Inflammatory macrophage treated with lipopolysaccharide for 4 hours (primary cell): ENCODE measurements around the gene FADS6.
"Not testable (repeated sequence)": the region's sequence is repeated elsewhere in the genome, so short reads cannot be mapped to it uniquely, and the experiment has no call there.

ENCODE experiments used
- DNase-seq: peaks from one replicate; pipeline ENCODE4 v3.0.0-alpha.2; 2020

The FADS6 gene

DNA sequence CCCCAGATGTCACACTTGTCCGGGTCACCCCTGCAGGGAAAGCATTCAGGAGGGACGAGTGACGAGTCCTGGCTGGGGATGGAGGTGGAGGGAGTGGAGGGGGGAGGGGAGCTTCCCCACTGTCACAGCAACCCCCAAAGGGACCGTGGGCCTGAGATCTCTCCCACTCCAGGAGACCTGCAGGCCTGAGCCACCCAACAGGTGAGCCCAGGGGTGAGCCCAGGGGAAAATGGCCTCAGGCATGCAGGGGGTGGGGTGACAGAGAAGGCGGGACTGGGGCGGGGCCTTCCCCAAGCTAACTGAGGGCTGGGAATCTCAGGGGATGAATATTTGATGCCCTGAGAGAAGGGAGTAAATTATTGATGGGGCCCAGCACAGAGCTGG is 27.2 kb upstream of the FADS6 start:
- no peak for DNase-seq

DNA sequence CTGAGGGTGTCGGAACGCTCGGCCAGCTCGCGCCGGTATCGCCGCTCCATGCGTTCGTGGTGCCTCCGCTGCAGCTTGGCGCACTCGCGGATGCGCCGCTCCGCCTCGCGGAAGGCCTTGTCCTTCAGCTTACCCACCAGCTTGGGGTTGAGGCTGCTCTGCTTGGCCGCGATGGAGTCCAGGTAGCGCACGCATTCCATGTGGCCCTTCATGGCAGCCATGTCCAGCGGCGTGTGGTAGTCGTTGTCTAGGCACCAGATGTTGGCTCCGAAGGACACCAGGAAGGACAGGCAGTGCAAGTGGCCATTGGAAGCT is 26.8 kb upstream of the FADS6 start:
- no peak for DNase-seq

GRCh38 chr17:74919440-74920305 is 26.2 kb upstream of the FADS6 start:
- peak; percentile 11 for DNase-seq

- no peak for DNase-seq
Measured at GRCh38 chr17:74918906-74919305, 25.5 kb upstream of the FADS6 start.

GRCh38 chr17:74917430-74917829 is 24.0 kb upstream of the FADS6 start:
- DNase-seq, result peak; percentile 56

- no peak for DNase-seq
Measured at GRCh38 chr17:74916851-74917199, 23.4 kb upstream of the FADS6 start.

GRCh38 chr17:74916136-74916850 is 22.9 kb upstream of the FADS6 start:
- DNase-seq, result no peak

- DNase-seq, result not testable (repeated sequence)
Measured at GRCh38 chr17:74911423-74911822, 18.0 kb upstream of the FADS6 start.

DNA sequence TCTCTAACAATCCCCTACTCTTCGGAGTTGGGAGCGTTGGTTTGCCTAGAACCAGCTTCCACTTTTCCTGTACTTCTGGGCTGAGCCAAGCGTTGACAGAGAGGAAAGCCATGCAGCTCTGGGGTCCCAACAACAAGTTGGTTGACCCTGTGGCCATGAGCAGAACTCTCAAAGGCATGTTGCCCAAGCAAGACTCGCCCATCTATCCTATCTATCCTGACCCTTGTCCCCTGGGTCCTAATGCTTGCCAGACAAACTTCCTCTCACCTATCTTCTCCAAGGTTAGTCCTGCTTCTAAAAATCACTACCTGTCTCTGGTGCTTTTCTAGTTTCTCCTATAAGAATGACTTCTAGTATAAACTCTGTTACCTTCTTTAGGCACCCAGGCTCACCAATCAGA is 15.7 kb upstream of the FADS6 start:
- not testable (repeated sequence) for DNase-seq

- DNase-seq, result no peak
Measured at GRCh38 chr17:74907012-74907411, 13.6 kb upstream of the FADS6 start.

DNA sequence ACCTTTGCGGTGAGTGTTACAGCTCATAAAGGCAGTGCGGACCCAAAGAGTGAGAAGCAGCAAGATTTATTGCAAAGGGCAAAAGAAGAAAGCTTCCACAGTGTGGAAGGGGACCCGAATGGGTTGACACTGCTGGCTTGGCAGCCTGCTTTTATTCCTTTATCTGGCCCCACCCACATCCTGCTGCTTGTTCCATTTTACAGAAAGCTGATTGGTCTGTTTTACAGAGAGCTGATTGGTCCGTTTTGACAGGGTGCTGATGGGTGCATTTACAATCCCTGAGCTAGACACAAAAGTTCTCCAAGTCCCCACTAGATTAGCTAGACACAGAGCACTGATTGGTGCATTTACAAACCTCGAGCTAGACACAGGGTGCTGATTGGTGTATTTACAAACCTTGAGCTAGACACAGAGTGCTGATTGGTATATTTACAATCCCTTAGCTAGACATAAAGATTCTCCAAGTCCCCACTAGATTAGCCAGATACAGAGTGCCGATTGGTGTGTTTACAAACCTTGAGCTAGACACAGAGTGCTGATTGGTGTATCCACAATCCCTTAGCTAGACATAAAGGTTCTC is 12.9 kb upstream of the FADS6 start:
- not testable (repeated sequence) for DNase-seq

DNA sequence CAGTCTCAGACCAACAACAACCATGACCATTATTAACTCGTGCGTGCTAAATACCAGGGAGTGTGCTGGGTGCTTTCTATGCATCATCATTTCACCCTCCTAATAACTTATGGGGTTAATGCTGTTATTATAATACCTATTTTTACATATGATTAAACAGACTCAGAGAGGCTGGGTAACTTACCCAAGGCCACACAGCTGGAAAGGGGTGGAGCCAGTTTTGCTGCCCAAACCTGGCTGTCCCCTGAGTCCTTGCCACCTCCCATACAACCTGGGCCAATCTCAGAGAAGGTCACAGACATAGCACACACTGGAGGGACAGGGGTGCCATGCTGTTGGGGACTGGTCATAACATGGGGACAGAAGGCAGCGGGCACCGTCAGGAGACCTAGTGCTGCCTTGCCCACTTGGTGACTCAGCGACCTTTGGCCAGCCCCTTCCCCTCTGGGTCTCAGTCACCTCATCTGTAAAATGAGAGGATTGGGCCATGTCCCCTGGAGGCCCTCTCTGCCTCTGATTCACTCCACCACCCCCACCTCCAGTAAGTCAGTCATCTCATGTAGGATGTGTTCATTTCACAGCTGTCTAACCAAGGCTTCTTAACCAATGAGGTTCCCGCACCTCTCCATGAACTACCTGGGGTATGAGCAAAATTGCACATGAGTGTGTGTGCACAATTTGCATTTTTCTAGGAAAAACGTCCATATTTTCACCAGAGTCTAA is 11.4 kb upstream of the FADS6 start:
- DNase-seq, result no peak

- DNase-seq, result no peak
Measured at GRCh38 chr17:74903671-74904070, 10.2 kb upstream of the FADS6 start.

- no peak for DNase-seq
Measured at GRCh38 chr17:74903034-74903433, 9.6 kb upstream of the FADS6 start.

DNA sequence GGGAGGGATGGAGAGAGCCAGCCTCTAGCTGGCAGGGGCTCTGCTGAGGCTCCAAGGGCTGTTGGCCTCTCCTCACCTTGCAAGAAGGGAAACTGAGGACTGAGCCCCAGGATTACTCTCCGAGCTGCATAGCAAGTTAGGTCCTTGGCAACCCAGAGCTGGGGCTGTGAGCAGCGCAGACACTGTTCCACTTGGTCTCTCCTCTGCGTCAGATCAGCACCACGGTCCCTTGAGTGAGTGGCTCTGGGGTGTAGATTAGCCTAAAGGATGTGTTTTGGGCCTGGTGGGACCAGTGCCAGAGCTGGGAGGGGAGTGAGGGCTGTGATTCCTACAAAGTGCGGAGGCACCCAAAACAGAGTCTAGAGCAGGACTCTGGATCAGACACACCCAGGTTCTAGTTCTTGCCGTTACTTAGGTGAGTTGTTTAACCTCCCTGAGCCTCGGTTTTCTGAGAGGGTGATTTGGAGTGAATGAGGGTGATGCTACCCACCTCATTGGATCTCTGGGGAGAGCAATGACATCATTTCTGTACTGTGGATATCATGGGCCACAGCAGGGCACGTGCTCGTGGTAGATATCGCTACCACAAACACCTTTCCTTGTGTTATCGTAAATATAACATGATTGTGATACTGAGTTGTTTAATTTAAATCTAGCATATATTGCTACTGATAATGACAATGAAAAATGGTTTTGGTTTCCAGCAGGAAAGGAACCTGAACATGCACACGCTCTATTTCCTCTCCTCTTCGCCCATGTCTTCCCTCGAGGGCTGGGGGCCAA is 8.1 kb upstream of the FADS6 start:
- no peak for DNase-seq

- no peak for DNase-seq
Measured at GRCh38 chr17:74900208-74900607, 6.8 kb upstream of the FADS6 start.

DNA sequence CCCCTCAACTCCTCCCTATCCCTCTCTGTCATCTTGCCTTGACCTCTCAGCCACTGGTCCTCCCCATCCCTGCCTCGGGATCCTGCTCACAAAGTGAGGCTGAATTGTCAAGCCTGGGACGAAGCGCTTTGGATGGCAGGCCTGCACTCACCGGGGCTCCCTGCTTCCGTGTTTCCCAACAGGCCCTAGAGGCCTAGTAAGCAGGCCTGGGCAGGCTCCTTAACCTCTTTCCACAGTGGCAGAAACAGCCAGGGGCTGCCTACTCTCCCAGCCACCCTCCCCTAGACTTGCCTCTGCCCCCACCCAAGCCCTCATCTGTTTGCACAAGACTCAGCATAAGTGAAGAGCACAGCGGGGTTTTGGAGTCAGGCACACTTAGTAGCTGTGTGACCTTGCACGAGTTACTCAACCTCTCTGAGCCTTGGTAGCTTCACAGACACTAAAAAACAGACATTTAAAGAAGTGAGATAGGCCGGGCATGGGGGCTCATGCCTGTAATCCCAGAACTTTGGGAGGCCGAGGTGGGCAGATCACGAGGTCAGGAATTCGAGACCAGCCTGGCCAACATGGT is 5.0 kb upstream of the FADS6 start:
- no peak for DNase-seq

DNA sequence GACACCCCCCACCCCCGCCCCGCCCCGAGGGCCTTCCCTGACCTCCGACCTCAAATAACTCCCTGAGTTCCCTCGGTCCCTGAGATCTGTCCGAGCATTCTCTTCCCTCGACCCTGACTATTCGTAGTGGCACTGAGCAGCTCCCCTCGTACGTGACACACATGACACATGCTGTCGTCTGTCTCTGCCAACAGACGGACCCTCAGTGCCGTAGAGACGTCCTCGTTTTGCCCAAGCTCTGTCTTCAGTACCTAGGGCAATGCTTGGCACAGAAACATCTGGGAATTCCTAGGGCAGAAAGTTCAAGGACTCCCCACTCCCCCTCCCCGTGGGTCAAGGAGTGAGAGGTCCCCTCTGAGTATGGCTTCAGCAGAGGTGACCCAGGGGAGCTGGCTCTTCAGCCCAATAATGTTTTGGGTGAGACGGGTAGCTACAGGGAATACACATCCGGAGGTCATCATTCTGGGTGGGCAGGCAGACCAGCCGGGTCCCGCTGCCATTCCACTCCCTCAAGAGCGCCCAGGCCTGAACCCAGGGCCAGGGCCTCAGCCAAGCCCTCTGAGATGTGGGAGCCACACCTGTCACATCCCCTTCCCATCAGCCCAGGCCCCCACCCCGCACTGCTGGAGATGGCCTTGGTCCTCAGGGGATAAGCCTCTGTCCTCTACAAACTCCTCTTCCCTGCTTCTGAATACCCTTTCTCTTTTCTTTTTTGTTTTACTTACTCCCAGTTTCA is 671 bp upstream of the FADS6 start:
- no peak for DNase-seq

DNA sequence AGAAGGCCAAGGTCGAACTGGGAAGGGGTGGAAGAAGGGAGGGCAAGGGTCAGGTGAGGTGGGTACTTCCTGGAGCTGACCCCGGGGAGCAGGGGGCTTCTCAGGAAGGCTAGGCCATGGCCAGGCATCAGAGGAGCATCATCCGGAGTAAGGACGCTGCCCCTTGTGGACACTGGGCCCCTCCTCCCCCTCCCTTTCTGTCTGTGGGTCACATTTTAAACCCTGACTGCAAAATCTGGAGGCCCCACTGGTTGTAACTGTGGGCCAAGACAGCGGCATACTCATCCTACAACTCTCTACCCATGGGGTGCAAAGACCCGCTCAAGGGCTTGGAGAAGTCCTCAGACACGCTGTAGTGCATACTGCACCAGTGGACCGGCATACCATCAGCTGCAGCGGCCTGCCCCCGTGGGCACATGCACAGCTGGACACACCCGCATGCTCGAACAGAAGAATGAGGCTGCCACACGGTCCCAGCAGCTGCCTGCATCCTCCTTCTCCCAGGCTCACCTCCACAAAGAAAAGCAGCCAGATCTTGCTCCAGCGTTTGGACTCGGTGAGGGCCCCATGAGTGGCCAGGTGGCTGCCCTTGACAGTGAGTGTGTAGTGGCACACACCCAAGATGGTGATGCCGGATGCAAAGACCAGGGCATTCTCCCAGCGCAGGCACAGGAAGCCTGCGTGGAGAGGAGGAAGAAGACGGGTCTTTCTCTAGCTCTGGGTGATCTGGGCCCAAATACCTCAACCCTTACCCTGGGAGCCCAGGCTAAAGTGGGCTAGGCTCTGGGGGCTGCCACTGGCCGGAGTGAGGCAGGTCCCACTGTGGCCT is 1.2 kb downstream of the FADS6 start:
- DNase-seq, result no peak

GRCh38 chr17:74890554-74890953 is 2.9 kb downstream of the FADS6 start:
- no peak for DNase-seq

GRCh38 chr17:74888469-74888868 is 5.0 kb downstream of the FADS6 start:
- DNase-seq, result no peak
